RWPE2 (cell line): ENCODE data around the gene TIGD6.
"Not testable (repeated sequence)": the region's sequence is repeated elsewhere in the genome, so short reads cannot be mapped to it uniquely, and the experiment has no call there.

Source experiments
- ATAC-seq: fragments of 200-7000 bp; cut with Tn5 transposase; 3 replicates; pipeline ENCODE4 v1.9.1; 2021; ENCODE audit warnings: low read depth
- DNase-seq: peaks from one replicate; pipeline ENCODE4 v3.0.0-alpha.2; 2020; ENCODE audit warnings: low spot score
- H3K27ac ChIP-seq: fragments of 450-650 bp; 2 replicates; pipeline ENCODE4 v1.5.1; 2017; ENCODE audit warnings: mild to moderate bottlenecking; ENCODE audit not compliant: poor library complexity, severe bottlenecking
- H3K27me3 ChIP-seq: fragments of 250-450 bp; sonication (Bioruptor Pico); 2 replicates; pipeline ENCODE4 v1.5.1; 2021; ENCODE audit warnings: mild to moderate bottlenecking, moderate library complexity; ENCODE audit not compliant: insufficient read depth, poor library complexity, severe bottlenecking
- H3K36me3 ChIP-seq: fragments of 250-450 bp; sonication (Bioruptor Pico); 2 replicates; pipeline ENCODE4 v1.5.1; 2020; ENCODE audit warnings: low read depth, mild to moderate bottlenecking, moderate library complexity
- H3K4me1 ChIP-seq: fragments of 250-450 bp; sonication (Bioruptor Pico); 2 replicates; pipeline ENCODE4 v1.5.1; 2021; ENCODE audit warnings: mild to moderate bottlenecking, moderate library complexity; ENCODE audit not compliant: insufficient read depth, poor library complexity, severe bottlenecking
- H3K4me3 ChIP-seq: fragments of 250-450 bp; sonication (Bioruptor Pico); 2 replicates; pipeline ENCODE4 v1.5.1; 2021; ENCODE audit warnings: mild to moderate bottlenecking, moderate library complexity; ENCODE audit not compliant: severe bottlenecking
- H3K9me3 ChIP-seq: fragments of 250-450 bp; sonication (Bioruptor Pico); 2 replicates; pipeline ENCODE4 v1.5.1; 2021; ENCODE audit warnings: mild to moderate bottlenecking, moderate library complexity; ENCODE audit not compliant: severe bottlenecking
- CTCF ChIP-seq: fragments of 450-650 bp; IDR thresholded peaks from one replicate; pipeline ENCODE4 v1.5.1; 2017; ENCODE audit warnings: mild to moderate bottlenecking, moderate library complexity; ENCODE audit not compliant: poor library complexity, severe bottlenecking

TIGD6 gene

GRCh38 chr5:150034662-150035061 lies 34.2 kb upstream of the TIGD6 start:
- H3K4me3 ChIP-seq = no peak overlapping the region
- H3K27me3 ChIP-seq = no peaks in the 10 kb centered on the region
- no peaks in the 10 kb centered on the region for H3K9me3 ChIP-seq
- DNase-seq = no peak
- ATAC-seq = no peak
- no peak for TF ChIP-seq CTCF
- H3K27ac ChIP-seq = no peak overlapping the region
- H3K4me1 ChIP-seq = peaks cover 11% of the 10 kb centered on the region
- peaks cover 96% of the 10 kb centered on the region for H3K36me3 ChIP-seq

GRCh38 chr5:150033334-150033733 lies 32.9 kb upstream of the TIGD6 start:
- ATAC-seq (no peak), DNase-seq (no peak)
- peaks cover 11% of the 10 kb centered on the region for H3K4me1 ChIP-seq
- H3K36me3 ChIP-seq = peaks cover 95% of the 10 kb centered on the region
- no peaks in the 10 kb centered on the region for H3K9me3 ChIP-seq
- H3K27me3 ChIP-seq = no peaks in the 10 kb centered on the region
- TF ChIP-seq CTCF = no peak
- no peak overlapping the region for H3K27ac ChIP-seq
- H3K4me3 ChIP-seq = no peak overlapping the region

- not testable (repeated sequence) for H3K27me3 ChIP-seq, H3K4me1 ChIP-seq, H3K27ac ChIP-seq, H3K4me3 ChIP-seq, ATAC-seq, DNase-seq, H3K9me3 ChIP-seq
- H3K36me3 ChIP-seq = peaks cover 97% of the 10 kb centered on the region
Observed at GRCh38 chr5:150028047-150028446, 27.6 kb upstream of the TIGD6 start.

GRCh38 chr5:150026682-150027172 lies 26.3 kb upstream of the TIGD6 start:
- Histone ChIP-seq H3K9me3 (no peaks in the 10 kb centered on the region), H3K4me1 (peaks cover 15% of the 10 kb centered on the region), H3K4me3 (no peak overlapping the region), H3K27me3 (no peaks in the 10 kb centered on the region), H3K36me3 (peaks cover 86% of the 10 kb centered on the region), H3K27ac (no peak overlapping the region)
- DNase-seq = no peak
- TF ChIP-seq CTCF = no peak
- no peak for ATAC-seq

GRCh38 chr5:150024346-150024984 lies 24.0 kb upstream of the TIGD6 start:
- H3K27me3 ChIP-seq = no peaks in the 10 kb centered on the region
- DNase-seq (no peak), ATAC-seq (no peak)
- H3K36me3 ChIP-seq = peaks cover 84% of the 10 kb centered on the region
- H3K9me3 ChIP-seq = no peaks in the 10 kb centered on the region
- no peak overlapping the region for H3K27ac ChIP-seq
- peaks cover 27% of the 10 kb centered on the region for H3K4me1 ChIP-seq
- no peak for TF ChIP-seq CTCF
- no peak overlapping the region for H3K4me3 ChIP-seq
